HuH-7.5 (cell line): ENCODE measurements around the gene SSX2IP.
"Not testable (repeated sequence)": the region's sequence is repeated elsewhere in the genome, so short reads cannot be mapped to it uniquely, and the experiment has no call there.

Experiments used
- DNase-seq: peaks from one replicate; pipeline ENCODE4 v3.0.0; 2011; ENCODE audit warnings: low spot score

SSX2IP gene

DNA sequence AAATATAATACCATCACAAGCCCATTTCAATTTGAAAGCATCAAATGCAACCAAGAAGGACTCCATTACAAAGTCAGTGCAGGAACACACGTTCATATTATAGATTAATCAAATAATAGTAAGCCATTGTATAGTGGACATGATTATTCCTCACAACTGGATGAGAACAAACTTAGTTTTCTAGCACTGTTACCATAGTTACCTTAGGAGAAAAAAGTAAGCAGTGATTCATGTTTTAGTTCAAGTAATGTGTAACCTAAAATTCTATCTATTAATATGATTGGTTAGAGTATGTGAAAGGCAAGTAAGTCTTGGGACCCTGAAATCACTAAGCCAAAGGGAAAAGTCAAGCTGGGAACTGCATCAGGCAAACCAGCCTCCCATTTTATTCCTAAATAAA lies 15.2 kb downstream of the SSX2IP start:
- no peak for DNase-seq

DNA sequence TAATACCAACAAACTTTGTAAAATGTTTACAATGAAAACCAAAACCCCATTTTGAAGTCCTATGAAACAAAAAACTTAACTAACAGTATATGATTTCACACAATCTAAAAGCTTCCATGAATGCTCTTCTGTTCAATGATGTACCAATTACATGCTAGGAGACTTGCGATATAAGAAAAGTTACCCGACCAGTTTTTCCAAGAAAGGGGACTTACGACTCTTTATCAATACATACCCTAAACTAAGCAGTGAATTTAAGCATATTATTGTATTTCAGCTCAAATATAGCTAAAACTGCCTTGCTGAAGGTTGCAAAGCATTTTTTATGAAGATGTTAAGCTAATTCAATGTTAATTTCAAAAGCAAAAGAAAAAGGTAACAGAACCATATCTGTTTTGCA lies 15.6 kb downstream of the SSX2IP start:
- DNase-seq: no peak

DNA sequence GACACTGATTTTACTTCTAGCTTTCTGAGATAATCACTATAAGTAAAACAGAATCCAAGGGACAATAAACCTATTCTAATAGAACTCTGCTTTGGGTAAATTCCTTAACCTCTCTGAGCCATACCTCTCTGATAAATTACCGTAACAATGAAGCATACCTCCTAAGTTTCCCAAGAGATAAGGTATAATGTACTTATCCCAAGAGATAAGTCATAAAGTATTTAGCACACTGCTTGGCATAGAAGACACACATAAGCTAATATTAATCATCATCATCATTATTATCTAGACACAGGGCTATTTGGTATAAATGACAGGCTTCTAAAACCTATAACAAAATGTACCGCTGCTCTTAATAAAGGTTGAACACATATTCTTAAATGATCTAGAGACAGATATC lies 16.2 kb downstream of the SSX2IP start:
- no peak for DNase-seq

DNA sequence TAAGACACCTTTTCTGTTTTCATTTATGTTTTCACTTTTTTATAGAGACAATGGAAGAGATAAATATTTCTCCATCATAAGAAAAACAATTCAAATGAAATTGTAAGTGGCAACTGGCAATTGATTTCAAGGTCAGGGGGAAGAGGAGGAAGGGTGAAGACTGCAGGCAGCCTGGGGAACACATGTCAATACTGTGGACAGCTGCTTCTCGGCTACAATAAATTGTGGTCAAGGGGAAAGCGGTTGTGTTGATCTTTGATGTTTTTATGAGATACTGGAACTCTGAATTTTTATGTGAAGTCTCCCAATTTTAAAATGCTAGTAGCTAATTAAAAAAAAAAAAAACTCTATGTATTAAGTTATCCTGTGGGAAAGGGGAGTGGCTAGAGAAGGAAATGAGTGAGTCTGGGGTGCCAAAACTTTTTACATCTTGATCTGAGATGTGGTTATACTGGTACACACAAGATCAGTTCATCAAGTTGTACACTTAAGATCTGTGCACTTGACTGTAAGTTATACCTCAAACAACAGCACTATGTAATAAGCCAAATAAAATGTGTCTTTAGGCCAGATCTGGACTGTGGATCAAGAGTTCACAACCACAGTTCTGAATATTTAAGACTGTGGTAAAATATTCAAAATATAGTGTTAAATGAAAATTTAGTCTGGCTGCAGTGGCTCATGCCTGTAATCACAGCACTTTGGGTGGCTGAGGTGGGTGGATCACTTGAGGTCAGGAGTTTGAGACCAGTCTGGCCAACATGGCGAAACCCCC lies 18.0 kb downstream of the SSX2IP start:
- DNase-seq: no peak

DNA sequence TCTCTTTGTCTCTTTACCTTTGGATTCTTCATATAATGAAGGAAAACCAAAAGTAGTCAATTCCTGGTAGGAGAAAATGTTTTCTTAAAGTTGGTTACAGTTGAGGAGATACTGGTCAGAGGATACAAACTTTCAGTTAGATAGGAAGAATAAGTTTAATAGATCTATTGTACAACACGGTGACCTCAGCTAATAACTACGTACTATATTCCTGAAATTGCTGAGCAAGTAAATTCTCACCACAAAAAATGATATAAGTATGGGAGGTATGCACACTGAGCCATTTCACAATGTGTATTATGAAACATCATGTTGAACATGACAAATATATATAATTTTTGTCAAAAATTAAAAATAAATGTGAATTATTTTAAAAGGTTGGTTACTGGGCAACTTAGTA lies 20.4 kb downstream of the SSX2IP start:
- DNase-seq: no peak

DNA sequence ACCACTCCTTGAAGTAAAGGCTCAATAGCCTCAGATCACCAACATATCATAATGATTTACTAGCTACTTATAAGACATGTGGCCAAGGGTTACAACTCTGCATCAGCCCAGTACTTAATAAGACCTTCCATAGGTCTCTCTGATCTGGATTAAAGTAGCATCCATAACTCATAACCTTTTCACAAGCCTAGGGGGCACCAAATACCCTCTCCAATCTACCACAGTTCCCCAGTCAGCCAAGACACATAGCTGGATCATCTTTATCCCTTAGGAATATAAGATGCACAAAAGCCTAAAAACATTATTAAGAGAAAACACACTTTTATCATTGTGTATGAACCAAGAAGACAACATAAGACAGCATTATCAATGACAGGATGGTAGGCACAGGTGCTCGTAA lies 22.1 kb downstream of the SSX2IP start:
- no peak for DNase-seq

DNA sequence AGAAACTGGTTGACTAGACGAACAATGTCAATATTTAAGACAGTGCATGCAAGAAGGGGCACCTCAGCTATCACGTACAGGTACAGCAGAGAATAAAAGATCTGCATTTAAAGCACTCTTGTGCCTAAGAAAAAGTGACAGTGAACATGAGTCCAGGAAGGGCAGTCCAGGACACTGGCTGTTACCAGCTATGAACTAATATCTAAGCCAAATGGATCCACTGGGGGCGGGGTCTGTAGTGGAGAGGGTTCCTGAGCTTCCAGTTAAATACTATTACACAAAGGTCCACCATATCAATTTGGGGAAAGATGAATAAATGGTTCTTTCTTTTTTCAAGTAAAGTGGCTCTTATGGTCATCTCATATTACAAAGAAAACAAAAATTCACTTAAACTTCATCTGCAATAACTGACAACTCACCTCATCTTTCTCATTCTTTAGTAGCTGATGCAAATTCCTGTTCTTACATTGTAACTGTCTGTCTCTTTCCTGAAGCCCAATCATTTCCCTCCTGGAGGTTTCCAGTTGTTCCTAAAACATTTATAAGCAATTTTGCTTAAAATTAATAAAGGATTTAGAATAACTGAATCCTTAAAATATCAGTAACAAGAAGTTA lies 24.5 kb downstream of the SSX2IP start:
- DNase-seq: no peak

DNA sequence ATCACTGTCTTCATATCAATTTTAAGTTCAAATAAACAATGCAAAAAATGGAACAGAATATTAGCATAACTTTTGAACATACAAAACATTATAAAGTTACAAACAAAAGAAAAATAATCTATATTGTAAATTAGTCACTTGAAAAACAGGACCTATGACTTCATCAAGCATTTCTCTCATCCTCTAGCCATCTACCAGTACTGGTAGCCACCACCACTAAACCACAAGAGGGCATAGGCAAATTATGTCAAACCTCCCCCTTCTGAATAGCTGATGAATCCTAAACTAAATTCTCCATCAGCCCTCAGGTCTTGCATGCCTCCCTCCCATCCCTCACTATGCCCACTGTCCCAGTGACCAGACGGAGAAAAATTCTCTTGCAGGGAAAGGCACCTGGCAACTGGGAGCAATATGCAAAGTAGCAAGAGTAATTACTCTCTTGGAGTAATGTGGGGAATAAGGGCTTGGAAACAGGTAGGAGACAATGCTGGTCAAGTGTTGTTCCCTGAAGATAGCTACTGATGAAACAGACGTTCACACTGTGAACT lies 37.1 kb downstream of the SSX2IP start:
- no peak for DNase-seq

DNA sequence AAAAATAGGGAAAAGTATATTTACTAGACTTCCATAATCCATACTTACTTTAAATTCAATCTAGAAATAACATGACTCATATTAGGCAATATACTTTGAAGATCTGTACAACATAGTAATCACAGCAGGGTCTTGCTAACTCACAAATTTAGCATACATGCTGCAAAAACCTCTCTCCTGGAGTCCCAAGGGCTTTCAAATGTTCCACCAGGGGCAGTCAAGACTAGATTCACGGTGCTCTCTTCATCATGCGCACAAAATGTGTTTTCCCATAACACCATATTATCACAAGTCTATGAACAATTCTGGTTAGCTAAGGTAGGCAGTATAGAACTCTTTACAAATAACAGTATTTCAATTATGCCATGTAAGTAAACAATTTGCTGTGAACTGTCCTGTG lies 45.8 kb downstream of the SSX2IP start:
- no peak for DNase-seq

DNA sequence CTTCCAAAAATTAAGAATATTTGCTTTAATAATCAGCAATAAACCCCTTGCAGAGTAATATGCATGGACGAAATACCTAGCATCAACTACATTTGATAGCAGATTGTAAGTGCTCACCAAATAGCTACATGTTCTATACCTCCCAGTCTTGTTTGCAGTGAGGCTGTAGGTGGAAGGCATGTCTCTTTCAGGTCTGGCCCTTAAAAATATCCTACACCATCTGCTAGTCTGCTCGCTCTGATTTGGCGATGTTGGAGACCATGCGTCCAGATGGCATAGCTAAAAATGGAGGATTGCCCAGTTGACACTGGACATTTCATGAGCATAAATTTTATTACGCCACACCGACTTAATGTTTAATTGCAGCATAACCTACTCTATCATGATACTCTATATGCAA lies 47.1 kb downstream of the SSX2IP start:
- DNase-seq: no peak

DNA sequence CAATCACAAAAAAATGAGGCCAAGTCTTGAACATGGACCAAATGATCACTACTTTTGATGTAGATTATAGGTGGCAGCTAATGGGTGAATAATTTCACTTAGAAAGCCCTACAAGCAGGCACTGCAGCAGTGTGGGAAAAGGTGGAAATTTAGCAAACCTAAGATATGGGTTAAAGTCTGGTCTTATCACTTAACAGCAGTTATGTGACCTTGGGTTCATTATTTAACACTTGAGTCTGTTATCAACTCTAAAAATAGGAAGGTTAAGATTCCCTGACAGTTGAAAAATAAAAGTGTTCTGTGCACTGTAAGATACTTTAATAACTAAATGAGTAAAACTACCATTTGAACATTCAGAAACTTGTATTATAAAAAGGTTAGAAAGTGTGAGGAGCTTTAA lies 47.5 kb downstream of the SSX2IP start:
- no peak for DNase-seq

DNA sequence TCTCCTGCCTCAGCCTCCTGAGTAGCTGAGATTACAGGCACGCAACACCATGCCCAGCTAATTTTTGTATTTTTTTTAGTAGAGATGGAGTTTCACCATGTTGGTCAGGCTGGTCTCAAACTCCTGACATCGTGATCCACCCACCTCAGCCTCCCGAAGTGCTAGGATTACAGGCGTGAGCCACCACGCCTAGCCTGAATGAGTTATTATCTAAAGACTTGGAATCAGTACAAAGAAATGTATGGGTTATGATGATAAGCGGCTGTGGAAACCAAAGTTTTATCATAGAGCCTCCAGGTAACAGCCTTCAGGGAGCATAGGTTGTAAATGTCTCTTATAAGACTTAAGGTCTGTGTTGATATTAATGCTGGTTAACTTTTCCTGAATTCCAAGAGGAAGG lies 50.5 kb downstream of the SSX2IP start:
- DNase-seq: not testable (repeated sequence)

DNA sequence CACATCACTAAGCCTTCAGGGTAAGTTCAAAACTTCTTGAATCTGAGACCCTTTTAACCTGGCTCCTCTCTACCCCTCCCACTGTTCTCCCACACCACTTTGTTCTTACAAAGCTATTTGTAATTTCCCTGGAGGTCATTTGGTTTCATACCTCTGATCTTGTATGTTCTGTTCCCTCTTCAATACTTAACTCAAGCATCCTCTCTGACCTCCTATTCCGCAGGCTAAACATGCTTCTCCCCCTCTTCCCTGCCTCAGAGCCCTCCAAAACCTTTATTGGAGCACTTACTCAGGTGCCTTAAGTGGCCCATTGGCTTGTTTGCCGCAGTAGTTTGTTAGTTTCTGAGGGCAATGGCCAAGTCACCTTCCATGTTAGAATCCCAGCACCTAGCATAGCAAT lies 54.8 kb downstream of the SSX2IP start:
- DNase-seq: no peak

DNA sequence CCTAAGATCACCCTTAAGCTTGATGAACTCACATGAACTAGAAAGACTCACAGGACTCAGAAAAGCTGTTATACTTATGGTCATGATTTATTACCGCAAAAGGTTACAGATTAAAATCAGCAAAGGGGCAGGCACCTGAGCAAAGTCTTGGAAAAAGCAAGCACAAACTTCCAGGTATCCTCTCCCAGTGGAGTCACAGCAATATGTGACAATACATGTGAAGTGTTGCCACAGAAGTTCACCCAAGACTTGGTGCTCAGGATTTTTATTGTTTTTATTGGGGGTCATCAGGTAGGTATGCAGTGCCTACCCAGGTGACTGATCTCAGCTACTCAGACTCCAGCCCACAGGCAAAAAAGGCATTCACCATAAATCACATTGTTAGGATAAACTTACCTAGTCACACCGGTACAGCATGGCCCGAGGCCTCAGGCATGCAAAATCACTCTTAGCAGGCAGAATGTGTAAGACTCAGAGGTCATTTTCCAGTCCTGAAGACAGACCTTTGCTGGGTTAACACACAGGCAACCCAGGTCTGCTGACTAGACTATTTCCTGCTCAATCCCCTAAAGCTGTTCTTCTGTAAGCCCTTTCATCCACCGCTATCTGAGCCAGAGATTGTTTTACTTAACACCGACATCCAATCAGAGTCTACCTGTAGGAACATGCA lies 55.6 kb downstream of the SSX2IP start:
- DNase-seq: no peak

DNA sequence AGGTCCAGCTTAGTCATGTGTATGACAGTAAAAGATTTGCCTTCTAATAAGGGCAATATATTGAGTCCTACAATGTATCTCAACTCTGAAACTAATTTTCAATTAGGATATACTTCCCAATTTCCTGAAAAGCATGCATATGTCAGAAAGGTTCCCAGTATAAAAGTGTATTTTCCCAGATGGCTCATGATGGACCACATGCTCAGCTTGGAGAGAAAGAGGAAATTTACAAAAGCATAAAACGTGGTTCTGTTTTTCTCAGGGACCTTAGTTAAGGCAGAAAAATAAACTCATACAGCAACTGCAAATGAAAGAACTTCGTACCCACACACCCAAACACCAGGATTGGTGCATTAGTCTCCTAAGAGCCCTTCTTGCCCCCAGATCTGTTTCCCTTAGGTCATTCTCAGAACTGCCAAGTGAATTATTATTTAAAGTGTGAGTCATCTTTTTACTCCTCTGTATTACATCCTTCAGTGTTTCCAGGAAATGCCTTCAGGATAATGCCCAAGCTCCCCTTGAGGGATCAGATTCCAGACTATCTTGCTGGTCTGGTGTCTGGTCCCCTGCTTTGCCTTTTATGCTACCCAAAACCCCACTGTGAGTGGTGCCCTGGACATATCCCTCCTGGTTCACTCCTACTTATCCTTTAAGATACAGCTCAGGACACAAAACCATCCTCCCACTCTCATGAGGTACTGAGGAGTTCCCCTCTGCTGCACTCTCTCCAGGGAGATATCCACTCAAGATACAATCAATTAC lies 57.4 kb downstream of the SSX2IP start:
- DNase-seq: no peak

DNA sequence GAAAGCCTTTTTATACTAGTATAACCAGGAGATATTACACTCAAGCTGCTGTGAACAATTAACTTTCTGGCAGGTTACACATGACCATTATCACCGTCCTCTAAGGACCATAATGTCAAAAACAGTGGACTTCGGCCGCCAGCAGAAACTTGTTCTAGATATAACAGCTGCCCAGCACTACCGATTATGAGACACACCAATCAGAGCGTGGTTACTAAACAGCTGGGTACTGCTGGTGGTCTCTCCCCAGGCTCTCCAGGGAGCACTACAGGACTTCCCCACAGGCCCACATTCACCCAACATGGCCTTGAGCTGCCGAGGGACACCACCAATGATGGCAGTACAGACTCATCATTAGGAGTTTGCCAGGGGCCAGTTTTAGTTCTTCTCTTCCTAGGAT lies 58.1 kb downstream of the SSX2IP start:
- DNase-seq: no peak

DNA sequence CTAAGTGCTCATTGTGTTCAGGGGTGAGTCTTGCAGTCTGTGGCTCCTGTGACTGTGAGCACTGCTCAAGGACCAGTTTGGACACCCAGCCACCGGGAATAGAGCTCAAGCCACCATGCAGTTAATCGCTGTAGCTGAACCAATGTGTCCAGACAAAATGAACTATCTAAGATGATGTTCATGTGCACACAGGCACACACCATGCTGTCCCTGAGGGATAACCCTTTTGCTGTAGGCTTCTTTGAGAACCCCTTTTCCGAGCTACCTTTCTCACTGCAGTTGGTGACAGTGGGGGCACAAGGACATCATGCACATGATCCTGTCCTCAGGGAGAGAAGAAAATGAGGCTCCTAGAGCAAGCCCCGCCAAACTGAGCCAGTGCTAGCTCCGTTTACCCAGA lies 65.4 kb downstream of the SSX2IP start:
- DNase-seq: no peak

DNA sequence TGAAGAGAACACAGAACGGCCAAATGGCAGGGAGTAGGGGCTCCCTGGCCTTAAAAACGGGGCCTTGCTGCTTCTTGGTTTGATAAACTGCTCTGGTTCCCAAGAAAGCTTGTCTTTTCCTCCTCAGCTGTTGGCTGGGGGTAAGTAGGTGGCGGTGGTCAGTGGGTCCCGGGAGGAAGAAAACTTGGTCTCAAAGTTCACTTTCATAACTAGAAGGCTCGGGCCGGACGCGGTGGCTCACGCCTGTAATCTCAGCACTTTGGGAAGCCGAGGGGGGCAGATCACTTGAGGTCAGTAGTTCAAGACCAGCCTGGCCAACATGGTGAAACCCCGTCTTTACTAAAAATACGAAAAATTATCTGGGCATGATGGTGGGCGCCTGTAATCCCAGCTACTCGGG lies 68.7 kb downstream of the SSX2IP start:
- no peak for DNase-seq

DNA sequence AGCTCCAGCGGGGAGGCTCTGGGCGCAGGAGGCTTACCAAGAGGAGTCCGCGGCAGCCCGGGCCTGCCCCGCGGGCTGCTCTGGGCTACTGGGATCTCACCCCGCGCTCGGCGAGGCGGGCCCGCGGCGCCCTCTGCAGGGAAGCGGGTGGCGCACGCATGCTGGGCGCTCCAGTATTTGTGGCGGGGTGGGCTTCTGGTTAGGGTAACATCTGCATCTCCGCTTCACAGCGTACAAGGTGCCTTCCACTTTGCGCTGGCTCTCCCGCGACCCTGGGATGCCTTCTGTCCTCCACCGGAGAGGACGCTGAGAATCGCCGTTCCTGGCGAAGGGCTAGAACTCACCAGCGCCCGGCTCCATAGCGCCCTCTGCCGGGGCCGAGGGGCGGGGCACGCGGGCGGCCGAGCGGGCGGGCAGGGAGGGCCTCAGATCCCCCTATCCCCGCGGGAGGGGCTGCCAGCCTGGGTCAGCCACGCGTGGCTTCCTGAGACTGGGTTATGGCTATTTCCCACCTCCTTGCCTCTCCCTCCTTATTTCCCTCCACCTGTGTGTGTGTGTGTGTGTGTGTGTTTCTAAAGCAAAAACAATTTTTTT lies 69.4 kb downstream of the SSX2IP start:
- peak; percentile 61 for DNase-seq

DNA sequence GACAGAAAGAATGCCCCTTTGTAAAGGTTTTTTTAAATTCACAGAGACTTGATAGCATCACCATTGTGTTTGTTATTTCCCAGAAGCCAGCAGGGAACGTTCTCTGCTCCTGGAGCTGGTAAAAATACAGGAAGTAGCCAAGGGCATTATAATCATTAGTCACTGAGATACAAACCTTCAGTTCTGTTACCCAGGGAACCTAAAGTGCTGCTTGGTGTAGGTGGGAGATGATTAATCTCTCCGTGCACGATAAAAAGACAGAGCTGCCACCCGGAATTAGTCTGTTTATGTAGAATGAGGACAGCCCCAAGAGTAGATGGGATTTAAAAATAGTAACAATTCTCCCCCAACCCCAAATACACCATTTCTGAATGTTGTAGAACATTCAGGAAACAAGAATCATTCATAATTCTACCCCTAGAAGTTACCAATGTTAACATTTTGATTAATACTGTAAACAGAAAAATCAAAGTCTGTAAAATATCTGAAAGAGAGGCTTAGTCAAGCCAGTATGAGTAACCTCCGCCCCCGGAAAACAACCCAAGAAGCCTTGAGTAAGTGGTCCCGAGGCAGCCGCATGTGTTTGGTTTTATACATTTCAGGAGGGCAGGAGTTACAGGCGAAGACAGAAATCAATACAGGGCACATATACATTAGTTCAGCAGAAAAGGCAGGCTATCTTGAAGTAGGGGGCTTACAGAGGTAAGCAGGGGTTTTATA lies 70.7 kb downstream of the SSX2IP start:
- DNase-seq: no peak

DNA sequence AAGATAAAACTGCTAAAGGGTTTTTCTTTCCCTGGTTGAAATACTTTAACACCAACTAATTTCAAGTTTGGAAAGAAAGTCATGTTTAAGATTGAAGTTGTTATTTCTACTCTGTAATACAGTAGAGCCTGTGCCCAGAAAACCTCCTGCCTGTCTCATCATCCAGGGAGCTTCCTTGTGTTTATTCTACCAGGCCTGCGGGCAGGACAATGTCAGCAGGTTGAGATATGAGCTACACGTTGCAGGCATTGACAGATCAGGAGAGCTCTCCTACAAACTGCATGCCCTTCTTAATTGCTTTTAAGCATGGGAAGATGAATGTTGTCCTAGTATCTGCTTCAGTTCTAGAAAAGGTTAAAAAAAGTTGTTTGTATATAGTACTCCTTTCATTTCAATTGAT lies 72.9 kb downstream of the SSX2IP start:
- no peak for DNase-seq
